CD4-positive, alpha-beta T cell (primary cell): ENCODE results near the gene PTCD3. TPM values are rescaled to one million over a fixed set of nuclear protein-coding genes. Genes with fewer than 3 reads are reported as not detected.

Source experiments
- ATAC-seq: fragments of 200-7000 bp; cut with Tn5 transposase; one replicate; pipeline ENCODE4 v1.10.0; 2022; ENCODE audit warnings: mild to moderate bottlenecking; ENCODE audit not compliant: poor library complexity
- CTCF ChIA-PET: fragments of 350-600 bp; sonication (Branson Sonifier 250); formaldehyde crosslinking; loops from one replicate; lab custom pipeline; 2021; ENCODE audit warnings: antibody characterized with exemption, inconsistent platforms; lab: Charles Lee
- POLR2A ChIA-PET: fragments of 350-600 bp; sonication (Branson Sonifier 250); formaldehyde crosslinking; loops from one replicate; lab custom pipeline; 2021; ENCODE audit warnings: antibody characterized with exemption, inconsistent platforms; lab: Charles Lee
- DNase-seq, 14 experiments: peaks; one replicate each; pipeline ENCODE4 v3.0.0-alpha.2; 2013 to 2020; ENCODE audit warnings: mixed read lengths in 2 of 14
- H3K27ac ChIP-seq, 2 donors: one replicate each; pipeline versions ENCODE4 v1.5.1 to v1.7.0; 2013; ENCODE audit warnings: low read length in 2 of 2, low read depth in 1 of 2, mild to moderate bottlenecking in 1 of 2
- H3K27me3 ChIP-seq, 2 experiments: 1 replicate in 1 of 2; 2 replicates in 1 of 2; pipeline versions ENCODE4 v1.6.1 to v1.7.0; 2013; ENCODE audit warnings: low read length in 2 of 2, control low read depth in 1 of 2, mild to moderate bottlenecking in 1 of 2, moderate library complexity in 1 of 2; ENCODE audit not compliant: insufficient read depth in 2 of 2, control insufficient read depth in 1 of 2
- H3K36me3 ChIP-seq: one replicate; pipeline ENCODE4 v1.6.1; 2013; ENCODE audit warnings: low read length, control low read depth; ENCODE audit not compliant: insufficient read depth
- H3K4me1 ChIP-seq: one replicate; pipeline ENCODE4 v1.6.1; 2013; ENCODE audit warnings: low read length, control low read depth; ENCODE audit not compliant: insufficient read depth
- H3K4me3 ChIP-seq: one replicate; pipeline ENCODE4 v1.5.1; 2013; ENCODE audit warnings: mild to moderate bottlenecking, low read length, moderate library complexity
- H3K9me3 ChIP-seq, 2 experiments: 1 replicate in 1 of 2; 2 replicates in 1 of 2; pipeline versions ENCODE4 v1.6.1 to v1.7.0; 2013; ENCODE audit warnings: low read length in 2 of 2, mild to moderate bottlenecking in 2 of 2, control low read depth in 1 of 2, moderate library complexity in 1 of 2; ENCODE audit not compliant: control insufficient read depth in 1 of 2, insufficient read depth in 1 of 2
- H3K27ac Mint-ChIP-seq: one replicate; pipeline ENCODE4 v1.8.0; 2020; ENCODE audit warnings: mixed read lengths
- H3K27me3 Mint-ChIP-seq: one replicate; pipeline ENCODE4 v1.8.0; 2021; ENCODE audit warnings: mixed read lengths
- H3K36me3 Mint-ChIP-seq: one replicate; pipeline ENCODE4 v1.8.0; 2021; ENCODE audit warnings: low read depth, mixed read lengths
- H3K4me1 Mint-ChIP-seq: one replicate; pipeline ENCODE4 v1.8.0; 2021; ENCODE audit warnings: low read depth, mixed read lengths
- H3K4me3 Mint-ChIP-seq: one replicate; pipeline ENCODE4 v1.8.0; 2020; ENCODE audit warnings: mild to moderate bottlenecking, mixed read lengths
- H3K9me3 Mint-ChIP-seq: one replicate; pipeline ENCODE4 v1.8.0; 2020; ENCODE audit warnings: mixed read lengths
- intact Hi-C, 2 experiments: fragments of 100-400 bp; cut with DNase I in 1 of 2; cut with micrococcal nuclease in 1 of 2; formaldehyde crosslinking; loops; one replicate each; pipeline versions ENCODE4 v1.15.1 to v1.9.0; 2023 to 2025; cut with DNase I, micrococcal nuclease
- polyA plus RNA-seq, 2 donors: library from polyadenylated mRNA; unstranded; fragments of 120-200 nt; gene quantifications; one replicate each; pipeline ENCODE4 v1.2.1, GENCODE V29; 2013
- total RNA-seq, 174 experiments: library from RNA in 2 of 174; stranded (reverse) in 2 of 174; gene quantifications; one replicate each; pipeline ENCODE4 v1.2.3 and lab custom pipeline; 2021 to 2026
- TF ChIP-seq, protein P1 (sequence below): fragments of 200-600 bp; IDR thresholded peaks from one replicate; pipeline ENCODE4 v1.8.0; 2022; ENCODE audit warnings: antibody characterized with exemption, mild to moderate bottlenecking

The PTCD3 gene
- total RNA-seq, result 100 to 1,000 TPM; 154 to 161 TPM
- 133 TPM for polyA plus RNA-seq (2013, experiment 1 of 2)
- 99.3 TPM for polyA plus RNA-seq (2013, experiment 2 of 2)
- 148 to 277 (median 207) reads per million in 172 experiments for total RNA-seq (lab: John Stamatoyannopoulos, UW)

DNA sequence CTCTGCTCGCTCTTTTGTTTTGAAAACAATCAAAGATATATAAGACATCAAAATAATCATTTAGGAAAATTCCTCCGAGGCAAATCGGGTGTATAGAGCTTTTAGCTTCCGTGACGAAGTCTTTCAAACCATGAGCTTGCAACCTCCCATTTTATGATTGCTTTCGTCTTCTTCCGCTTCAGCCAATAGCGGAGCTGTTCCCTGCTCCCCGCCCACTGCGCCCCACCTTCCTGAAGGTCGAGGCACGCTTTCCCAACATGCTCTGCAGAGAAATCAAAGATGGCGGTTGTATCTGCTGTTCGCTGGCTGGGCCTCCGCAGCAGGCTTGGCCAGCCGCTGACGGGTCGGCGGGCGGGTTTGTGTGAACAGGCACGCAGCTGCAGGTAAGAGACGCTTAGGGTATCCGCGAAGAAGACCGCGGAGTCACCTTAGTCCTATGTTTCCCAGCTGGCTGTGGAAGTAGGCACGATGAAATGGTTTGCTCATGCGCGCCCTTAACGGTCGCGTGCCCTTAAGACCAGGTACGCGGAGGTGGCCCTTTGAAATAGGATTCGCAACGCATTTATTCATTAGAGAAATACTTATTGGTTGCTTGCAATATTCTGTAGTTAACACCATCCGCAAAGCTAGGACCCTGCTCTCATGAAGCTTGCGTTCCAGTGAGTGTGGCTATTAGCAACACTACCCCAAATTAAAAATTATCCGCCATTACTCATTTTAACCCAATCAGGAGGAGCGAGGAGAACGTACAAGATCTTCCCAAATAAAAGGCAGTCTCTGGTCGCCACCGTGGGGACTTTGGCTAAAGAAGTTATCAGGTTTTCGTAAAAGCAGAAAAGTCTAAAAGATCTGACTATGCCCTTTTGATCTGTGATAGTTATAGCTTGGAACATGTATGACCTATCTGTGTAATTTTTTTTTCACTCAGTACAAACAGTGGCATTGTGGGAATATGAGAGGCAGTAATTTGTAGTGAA, at the start of gene PTCD3:
TSS of gene PTCD3 (plus strand) at position 267 of the 977 bp plus-strand sequence. CDS start at position 280, 13 bp downstream.
- ChIA-PET POLR2A (interaction anchor here (0.6 to 2.8 kb wide), 25 partner anchors 9 to 780 kb away, joined by 3 to 43 read pairs (median 6); partner anchors contain the start of genes IMMT, KDM3A, MAT2A and RETSAT), CTCF (interaction anchor here (0.6 to 2.6 kb wide), 5 partner anchors 27 to 279 kb away, joined by 3 to 11 read pairs (median 8); partner anchors contain the start of gene ST3GAL5)

DNA sequence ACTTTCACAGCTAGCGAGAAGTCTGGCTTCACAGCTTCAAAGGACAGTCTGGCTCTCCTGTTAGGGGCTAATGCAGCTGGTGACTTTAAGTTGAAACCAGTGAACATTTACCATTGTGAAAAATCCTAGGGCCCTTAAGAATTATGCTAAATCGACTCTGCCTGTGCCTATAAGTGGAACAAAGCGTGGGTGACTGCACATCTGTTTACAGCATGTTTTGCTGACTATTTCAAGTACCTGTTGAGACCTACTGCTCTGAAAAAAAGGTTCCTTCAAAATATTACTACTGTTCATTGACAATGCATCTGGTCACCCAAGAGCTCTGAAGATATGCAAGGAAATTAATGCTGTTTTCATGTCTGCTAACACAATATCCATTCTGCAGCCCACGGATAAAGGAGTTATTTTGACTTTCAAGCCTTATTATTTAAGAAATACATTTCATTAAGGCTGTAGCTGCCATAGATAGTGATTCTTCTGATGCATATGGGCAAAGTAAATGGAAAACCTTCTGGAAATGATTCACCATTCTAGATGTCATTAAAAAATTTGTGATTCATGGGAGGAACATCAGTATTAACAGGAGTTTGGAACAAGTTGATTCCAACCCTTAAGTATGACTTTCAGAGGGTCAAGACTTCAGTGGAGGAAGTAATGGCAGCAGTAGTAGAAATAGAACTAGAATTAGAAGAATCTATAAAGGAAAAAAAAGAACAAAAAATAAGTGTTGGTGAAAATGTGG, 49.3 kb upstream of the PTCD3 start:
- Mint-ChIP-seq H3K27me3 (no peaks in the 10 kb centered on the region), H3K4me1 (peaks cover 4% of the 10 kb centered on the region), H3K4me3 (no peak overlapping the region), H3K36me3 (peaks cover 86% of the 10 kb centered on the region), H3K9me3 (no peaks in the 10 kb centered on the region), H3K27ac (no peak overlapping the region)
- TF ChIP-seq, protein P1, sequence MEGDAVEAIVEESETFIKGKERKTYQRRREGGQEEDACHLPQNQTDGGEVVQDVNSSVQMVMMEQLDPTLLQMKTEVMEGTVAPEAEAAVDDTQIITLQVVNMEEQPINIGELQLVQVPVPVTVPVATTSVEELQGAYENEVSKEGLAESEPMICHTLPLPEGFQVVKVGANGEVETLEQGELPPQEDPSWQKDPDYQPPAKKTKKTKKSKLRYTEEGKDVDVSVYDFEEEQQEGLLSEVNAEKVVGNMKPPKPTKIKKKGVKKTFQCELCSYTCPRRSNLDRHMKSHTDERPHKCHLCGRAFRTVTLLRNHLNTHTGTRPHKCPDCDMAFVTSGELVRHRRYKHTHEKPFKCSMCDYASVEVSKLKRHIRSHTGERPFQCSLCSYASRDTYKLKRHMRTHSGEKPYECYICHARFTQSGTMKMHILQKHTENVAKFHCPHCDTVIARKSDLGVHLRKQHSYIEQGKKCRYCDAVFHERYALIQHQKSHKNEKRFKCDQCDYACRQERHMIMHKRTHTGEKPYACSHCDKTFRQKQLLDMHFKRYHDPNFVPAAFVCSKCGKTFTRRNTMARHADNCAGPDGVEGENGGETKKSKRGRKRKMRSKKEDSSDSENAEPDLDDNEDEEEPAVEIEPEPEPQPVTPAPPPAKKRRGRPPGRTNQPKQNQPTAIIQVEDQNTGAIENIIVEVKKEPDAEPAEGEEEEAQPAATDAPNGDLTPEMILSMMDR, result no peak
- H3K4me3 ChIP-seq, result no peak overlapping the region
- H3K4me1 ChIP-seq, result no peaks in the 10 kb centered on the region
- DNase-seq (no peak), ATAC-seq (no peak)
- intact Hi-C loops, result no loop called here
- ChIA-PET CTCF (no interaction called here), POLR2A (no interaction called here)
- H3K27me3 ChIP-seq, result no peaks in the 10 kb centered on the region
- no peaks in the 10 kb centered on the region for H3K9me3 ChIP-seq
- no peak overlapping the region for H3K27ac ChIP-seq
- H3K36me3 ChIP-seq, result peaks cover 39% of the 10 kb centered on the region

More for the DNA sequence above, at the start of gene PTCD3:
- Histone ChIP-seq H3K27me3 (no peaks in the 10 kb centered on the region), H3K9me3 (no peaks in the 10 kb centered on the region), H3K4me3 (peak within 1 kb of the TSS; percentile 80), H3K4me1 (peaks cover 16% of the 10 kb centered on the region), H3K36me3 (peaks cover 26% of the 10 kb centered on the region), H3K27ac (peak within 1 kb of the TSS; percentile 81 to 87)
- peak within 1 kb of the TSS; percentile 95 for H3K27ac Mint-ChIP-seq
- peaks cover 60% of the 10 kb centered on the region for H3K4me1 Mint-ChIP-seq
- H3K4me3 Mint-ChIP-seq, result peak within 1 kb of the TSS; percentile 89
- DNase-seq (peak; percentile 84 to 97 (median 90)), ATAC-seq (peak; percentile 89)
- TF ChIP-seq, protein P1, result no peak
- H3K27me3 Mint-ChIP-seq, result no peaks in the 10 kb centered on the region
- peaks cover 63% of the 10 kb centered on the region for H3K36me3 Mint-ChIP-seq
- no peaks in the 10 kb centered on the region for H3K9me3 Mint-ChIP-seq
- intact Hi-C loops, result loop anchor here (1.0 to 10.0 kb wide), 8 partner anchors 69 to 1949 kb away; partner anchors contain the start of genes IMMT (in 1 of the 2), KDM3A (in 1 of the 2), KRCC1 (in 1 of the 2) and MAT2A (in 1 of the 2)

DNA sequence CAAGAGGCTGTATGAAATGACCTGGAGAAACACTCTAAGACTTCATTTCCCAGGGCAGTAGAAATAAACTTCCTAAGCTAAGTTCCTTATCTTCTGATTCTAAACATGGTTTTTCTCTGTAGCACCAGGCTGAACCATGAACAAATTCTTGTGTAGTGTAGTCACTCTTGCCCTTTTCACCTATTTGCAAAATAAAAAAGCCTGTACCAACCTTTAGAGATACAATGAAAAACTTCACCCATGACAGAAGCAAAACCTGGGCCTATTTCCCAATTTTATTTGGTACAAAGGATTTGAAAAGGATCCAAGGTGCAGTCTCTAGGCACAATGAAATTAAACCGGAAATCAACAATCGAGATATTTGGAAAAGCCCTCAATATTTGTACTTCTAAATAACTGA, 44.0 kb upstream of the PTCD3 start:
- peaks cover 89% of the 10 kb centered on the region for H3K36me3 Mint-ChIP-seq
- ATAC-seq, result no peak

More for the DNA sequence above, 44.0 kb upstream of the PTCD3 start:
- Histone ChIP-seq H3K4me1 (no peaks in the 10 kb centered on the region), H3K9me3 (no peaks in the 10 kb centered on the region), H3K27ac (no peak overlapping the region), H3K27me3 (no peaks in the 10 kb centered on the region), H3K36me3 (peaks cover 47% of the 10 kb centered on the region), H3K4me3 (no peak overlapping the region)
- Mint-ChIP-seq H3K27me3 (no peaks in the 10 kb centered on the region), H3K27ac (no peak overlapping the region), H3K9me3 (peaks cover 2% of the 10 kb centered on the region), H3K4me3 (no peak overlapping the region), H3K4me1 (peaks cover 4% of the 10 kb centered on the region)
- DNase-seq, result no peak
- ChIA-PET POLR2A (no interaction called here), CTCF (no interaction called here)
- TF ChIP-seq, protein P1, result no peak
- intact Hi-C loops, result no loop called here
